Measurements from ENCODE around the gene ABCB1. TPM values are rescaled to one million over a fixed set of nuclear protein-coding genes. Genes with fewer than 3 reads are reported as not detected.

Gene ABCB1
- total and polyA plus RNA-seq, 4 donors: 1.5 to 4.9 (median 2.6) TPM

DNA sequence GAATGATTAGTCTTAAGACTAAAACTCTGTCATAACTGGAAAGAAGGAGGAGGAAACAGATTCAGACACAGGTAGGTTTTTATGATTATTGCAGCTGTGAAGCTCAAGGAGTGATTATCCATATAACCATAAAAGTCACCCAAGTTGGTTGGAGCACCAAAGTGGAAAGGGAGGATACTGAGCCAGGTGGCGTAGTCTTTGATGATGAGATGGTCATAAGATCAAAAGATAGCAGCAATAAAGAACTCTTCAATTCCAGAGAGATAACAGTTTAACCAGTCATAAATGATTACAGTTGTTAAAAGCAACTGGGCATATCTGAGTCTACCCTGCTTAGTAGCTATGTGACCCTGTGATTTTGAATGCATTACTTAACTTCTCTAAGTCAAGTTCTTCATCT is 8.4 kb downstream of the ABCB1 start:
- Histone ChIP-seq H3K36me3 (ENCODE audit: control insufficient read depth in 4 of 4, insufficient read depth in 4 of 4, low read length in 4 of 4) (no peaks in the 10 kb centered on the region), H3K9me3 (ENCODE audit: control insufficient read depth in 4 of 4, insufficient read depth in 3 of 4, low read length in 3 of 4) (no peaks in the 10 kb centered on the region), H3K9ac (ENCODE audit: insufficient read depth in 1 of 2, low read length in 2 of 2) (no peak overlapping the region), H3K4me3 (no peak overlapping the region), H3K27ac (ENCODE audit: low read depth in 1 of 2, low read length in 1 of 2) (no peak overlapping the region), H3K27me3 (ENCODE audit: control insufficient read depth in 3 of 3, insufficient read depth in 3 of 3, low read length in 2 of 3) (peaks cover 0 to 14% (median 0%) of the 10 kb centered on the region in 3 donors), H3K4me1 (ENCODE audit: control insufficient read depth in 5 of 5, insufficient read depth in 5 of 5, low read length in 5 of 5) (no peaks in the 10 kb centered on the region)
- DNase-seq (no peak), ATAC-seq (ENCODE audit: insufficient read depth, low FRiP score) (no peak)
- TF ChIP-seq, protein P1, sequence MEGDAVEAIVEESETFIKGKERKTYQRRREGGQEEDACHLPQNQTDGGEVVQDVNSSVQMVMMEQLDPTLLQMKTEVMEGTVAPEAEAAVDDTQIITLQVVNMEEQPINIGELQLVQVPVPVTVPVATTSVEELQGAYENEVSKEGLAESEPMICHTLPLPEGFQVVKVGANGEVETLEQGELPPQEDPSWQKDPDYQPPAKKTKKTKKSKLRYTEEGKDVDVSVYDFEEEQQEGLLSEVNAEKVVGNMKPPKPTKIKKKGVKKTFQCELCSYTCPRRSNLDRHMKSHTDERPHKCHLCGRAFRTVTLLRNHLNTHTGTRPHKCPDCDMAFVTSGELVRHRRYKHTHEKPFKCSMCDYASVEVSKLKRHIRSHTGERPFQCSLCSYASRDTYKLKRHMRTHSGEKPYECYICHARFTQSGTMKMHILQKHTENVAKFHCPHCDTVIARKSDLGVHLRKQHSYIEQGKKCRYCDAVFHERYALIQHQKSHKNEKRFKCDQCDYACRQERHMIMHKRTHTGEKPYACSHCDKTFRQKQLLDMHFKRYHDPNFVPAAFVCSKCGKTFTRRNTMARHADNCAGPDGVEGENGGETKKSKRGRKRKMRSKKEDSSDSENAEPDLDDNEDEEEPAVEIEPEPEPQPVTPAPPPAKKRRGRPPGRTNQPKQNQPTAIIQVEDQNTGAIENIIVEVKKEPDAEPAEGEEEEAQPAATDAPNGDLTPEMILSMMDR (IDR thresholded peaks at IDR 0.05; ENCODE audit: control extremely low read depth, extremely low read depth): no peak
- WGBS, 2 donors: 92 to 100% methylated on average over 1 of the region's 1 CpG

DNA sequence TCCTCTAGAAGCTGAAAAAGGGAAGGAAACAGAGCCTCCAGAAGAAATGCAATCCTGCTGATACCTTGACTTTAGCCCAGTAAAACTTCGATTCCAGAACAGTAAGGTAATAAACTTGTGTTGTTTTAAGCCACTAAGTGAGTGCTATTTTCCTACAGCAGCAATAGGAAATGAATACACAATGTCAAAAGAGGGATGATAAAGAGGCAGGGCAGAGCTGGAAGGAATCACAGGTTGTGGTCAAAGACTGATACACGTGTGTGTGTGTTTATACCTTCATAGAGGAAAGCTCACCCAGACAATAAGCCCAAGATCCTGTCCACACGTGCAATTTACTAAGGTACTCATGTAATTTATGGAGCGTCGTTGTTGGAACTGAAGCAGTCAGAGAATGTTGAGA is 9.5 kb downstream of the ABCB1 start:
- no peak overlapping the region for H3K9ac ChIP-seq (ENCODE audit: insufficient read depth in 1 of 2, low read length in 2 of 2)
- H3K36me3 ChIP-seq (ENCODE audit: control insufficient read depth in 4 of 4, insufficient read depth in 4 of 4, low read length in 4 of 4): no peaks in the 10 kb centered on the region
- no peak overlapping the region for H3K27ac ChIP-seq (ENCODE audit: low read depth in 1 of 2, low read length in 1 of 2)
- DNase-seq (no peak), ATAC-seq (ENCODE audit: insufficient read depth, low FRiP score) (no peak)
- no peaks in the 10 kb centered on the region for H3K4me1 ChIP-seq (ENCODE audit: control insufficient read depth in 5 of 5, insufficient read depth in 5 of 5, low read length in 5 of 5)
- WGBS, 2 donors: 71 to 81% methylated on average over 5 of the region's 5 CpGs
- TF ChIP-seq, protein P1 (IDR thresholded peaks at IDR 0.05; ENCODE audit: control extremely low read depth, extremely low read depth): no peak
- H3K27me3 ChIP-seq (ENCODE audit: control insufficient read depth in 3 of 3, insufficient read depth in 3 of 3, low read length in 2 of 3): peaks cover 0 to 4% (median 0%) of the 10 kb centered on the region in 3 donors
- H3K4me3 ChIP-seq: no peak overlapping the region
- no peaks in the 10 kb centered on the region for H3K9me3 ChIP-seq (ENCODE audit: control insufficient read depth in 4 of 4, insufficient read depth in 3 of 4, low read length in 3 of 4)

DNA sequence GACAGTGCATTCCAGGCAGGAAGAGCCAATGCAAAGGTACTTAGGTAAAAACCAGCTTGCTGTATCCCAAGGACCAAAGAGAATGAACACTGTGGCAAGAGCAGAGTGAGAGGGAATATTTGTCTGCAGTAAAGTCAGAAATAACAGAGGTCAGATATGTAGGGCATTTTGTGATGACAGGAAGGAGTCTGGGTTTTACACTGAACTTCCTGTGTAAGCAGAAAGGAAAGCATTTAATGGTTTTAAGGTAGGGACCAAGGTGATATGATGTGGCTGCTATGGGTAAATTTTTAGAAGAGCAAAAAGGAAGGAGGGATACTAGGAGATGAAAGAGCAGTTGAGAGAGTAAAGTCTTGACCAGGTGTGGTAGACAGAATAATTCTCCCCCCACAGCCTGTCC is 10.1 kb downstream of the ABCB1 start:
- Histone ChIP-seq H3K36me3 (ENCODE audit: control insufficient read depth in 4 of 4, insufficient read depth in 4 of 4, low read length in 4 of 4) (no peaks in the 10 kb centered on the region), H3K4me1 (ENCODE audit: control insufficient read depth in 5 of 5, insufficient read depth in 5 of 5, low read length in 5 of 5) (no peaks in the 10 kb centered on the region), H3K27ac (ENCODE audit: low read depth in 1 of 2, low read length in 1 of 2) (no peak overlapping the region), H3K9ac (ENCODE audit: insufficient read depth in 1 of 2, low read length in 2 of 2) (no peak overlapping the region), H3K9me3 (ENCODE audit: control insufficient read depth in 4 of 4, insufficient read depth in 3 of 4, low read length in 3 of 4) (no peaks in the 10 kb centered on the region), H3K4me3 (no peak overlapping the region), H3K27me3 (ENCODE audit: control insufficient read depth in 3 of 3, insufficient read depth in 3 of 3, low read length in 2 of 3) (no peaks in the 10 kb centered on the region)
- DNase-seq (no peak), ATAC-seq (ENCODE audit: insufficient read depth, low FRiP score) (no peak)
- TF ChIP-seq, protein P1 (IDR thresholded peaks at IDR 0.05; ENCODE audit: control extremely low read depth, extremely low read depth): no peak

DNA sequence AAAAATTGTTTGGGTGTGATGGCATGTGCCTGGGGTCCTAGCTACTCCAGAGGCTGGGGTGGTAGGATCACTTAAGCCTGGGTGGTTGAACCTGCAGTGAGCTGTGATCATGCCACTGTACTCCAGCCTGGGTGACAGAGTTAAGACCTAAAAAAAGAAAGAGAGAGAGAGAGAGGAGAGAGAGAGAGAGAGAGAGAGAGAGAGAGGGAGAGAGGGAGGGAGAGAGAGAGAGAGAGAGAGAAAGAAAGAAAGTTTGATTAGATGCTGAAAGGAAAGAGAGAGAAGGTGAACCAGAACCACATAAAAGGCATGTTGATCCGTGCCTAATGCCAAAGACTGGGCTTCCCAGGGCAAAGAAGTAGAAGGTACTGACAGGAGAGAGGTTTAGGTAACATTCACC is 11.1 kb downstream of the ABCB1 start:
- Histone ChIP-seq H3K27me3 (ENCODE audit: control insufficient read depth in 3 of 3, insufficient read depth in 3 of 3, low read length in 2 of 3) (no peaks in the 10 kb centered on the region), H3K9ac (ENCODE audit: insufficient read depth in 1 of 2, low read length in 2 of 2) (no peak overlapping the region), H3K27ac (ENCODE audit: low read depth in 1 of 2, low read length in 1 of 2) (no peak overlapping the region), H3K4me1 (ENCODE audit: control insufficient read depth in 5 of 5, insufficient read depth in 5 of 5, low read length in 5 of 5) (no peaks in the 10 kb centered on the region), H3K36me3 (ENCODE audit: control insufficient read depth in 4 of 4, insufficient read depth in 4 of 4, low read length in 4 of 4) (no peaks in the 10 kb centered on the region), H3K9me3 (ENCODE audit: control insufficient read depth in 4 of 4, insufficient read depth in 3 of 4, low read length in 3 of 4) (no peaks in the 10 kb centered on the region), H3K4me3 (no peak overlapping the region)
- TF ChIP-seq, protein P1 (IDR thresholded peaks at IDR 0.05; ENCODE audit: control extremely low read depth, extremely low read depth): no peak
- DNase-seq: no peak
- no peak for ATAC-seq (ENCODE audit: insufficient read depth, low FRiP score)
- WGBS, 2 donors: 82 to 85% methylated on average over 1 of the region's 1 CpG
